GM11168 (cell line): Measurements from ENCODE around the gene SMYD1.

ENCODE experiments used
- in situ Hi-C: fragments of 300-500 bp; cut with MboI; formaldehyde crosslinking; loops from one replicate; pipeline ENCODE4 v1.12.0; 2022; ENCODE audit warnings: low sequenced_read_pairs; ENCODE audit not compliant: unreplicated experiment

Gene SMYD1

GRCh38 chr2:88116669-88117432 lies 49.2 kb downstream of the SMYD1 start:
- in situ Hi-C loops: no loop called here

DNA sequence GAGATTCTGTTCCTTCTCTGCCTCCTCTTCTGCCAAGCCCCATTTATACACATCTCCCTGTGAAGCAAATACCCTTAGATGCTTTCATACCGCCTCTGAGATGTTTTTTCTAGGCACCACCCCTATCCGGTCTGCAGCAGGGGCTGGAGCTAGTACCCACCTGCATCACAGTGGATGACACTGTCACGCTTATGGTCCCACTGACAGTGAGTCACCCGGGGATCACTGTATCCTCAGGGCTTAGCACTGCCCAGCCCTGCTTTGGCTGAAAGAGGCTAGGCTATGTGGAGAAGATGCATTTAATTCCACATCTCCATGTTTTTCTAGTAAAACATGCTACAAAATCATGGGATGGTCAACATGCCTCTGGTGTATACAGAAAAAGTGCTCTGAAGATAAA lies 50.3 kb downstream of the SMYD1 start:
- in situ Hi-C loops: no loop called here

- in situ Hi-C loops: no loop called here
These were observed 54.1 kb downstream of the SMYD1 start for GRCh38 chr2:88121678-88122077.

DNA sequence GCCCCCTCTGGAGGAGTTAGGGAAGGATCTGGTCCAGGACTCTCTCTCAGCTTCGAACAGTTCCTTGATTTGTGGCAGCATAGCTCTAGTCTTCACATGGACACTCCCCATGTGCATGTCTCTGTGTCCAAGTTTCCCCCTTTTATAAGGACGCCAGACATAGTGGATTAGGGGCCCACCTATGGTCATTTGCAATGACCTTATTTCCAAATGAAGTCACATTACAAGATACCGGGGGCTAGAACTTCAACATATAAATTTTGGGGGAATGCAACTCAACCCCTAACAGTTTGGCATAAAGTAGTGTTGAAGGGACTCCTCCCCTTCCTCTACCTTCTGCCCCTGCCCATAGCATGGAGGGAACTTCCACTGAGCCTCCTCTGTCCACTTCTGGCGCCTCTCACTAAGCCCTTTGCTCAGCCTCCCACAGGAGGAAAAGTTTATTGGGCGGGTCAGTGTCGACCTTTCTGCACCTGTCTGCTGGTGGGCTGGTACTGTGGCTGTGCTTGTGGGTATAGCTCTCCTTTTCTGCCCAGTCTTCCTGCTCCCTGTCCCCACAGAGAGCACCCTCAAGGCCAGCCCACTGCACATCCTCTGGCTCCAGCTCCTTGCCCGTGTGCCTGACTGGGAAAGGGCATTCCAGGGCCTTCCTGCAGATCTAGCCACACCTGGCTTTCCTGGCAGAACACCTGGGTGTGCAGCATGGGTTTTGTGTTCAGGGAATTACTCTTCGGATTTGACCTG lies 54.7 kb downstream of the SMYD1 start:
- in situ Hi-C loops: no loop called here

- in situ Hi-C loops: no loop called here
These were observed 55.7 kb downstream of the SMYD1 start for GRCh38 chr2:88123164-88123974.

- in situ Hi-C loops: no loop called here
These were observed 56.6 kb downstream of the SMYD1 start for GRCh38 chr2:88123975-88124917.

DNA sequence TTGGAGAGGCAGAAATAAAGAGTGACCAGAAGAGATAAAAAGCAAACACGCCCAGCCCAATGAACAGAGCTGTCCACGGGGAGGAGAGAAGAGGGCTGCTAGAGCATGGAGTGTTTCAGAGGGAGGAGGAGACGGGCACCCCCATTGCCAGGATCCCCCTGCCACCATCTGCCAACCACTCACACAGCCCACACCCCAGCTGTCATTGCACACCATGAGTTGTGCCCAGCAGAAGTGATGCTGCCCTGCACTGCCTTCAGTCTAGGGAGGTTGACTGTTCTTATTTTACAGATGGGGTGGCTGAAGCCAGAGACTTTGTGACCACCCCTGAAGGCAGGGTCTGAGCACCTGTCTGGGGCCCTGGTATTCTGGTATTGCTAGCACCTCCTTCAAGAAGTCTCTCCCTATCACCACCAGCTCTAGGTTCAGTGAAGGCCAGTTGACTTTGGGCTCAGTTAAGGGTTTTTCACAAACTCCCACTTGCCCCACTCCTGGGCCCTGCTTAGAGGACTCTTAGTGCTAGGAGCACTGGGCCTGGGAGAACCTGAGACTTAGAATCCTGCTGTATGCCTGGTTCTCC lies 57.8 kb downstream of the SMYD1 start:
- in situ Hi-C loops: no loop called here

DNA sequence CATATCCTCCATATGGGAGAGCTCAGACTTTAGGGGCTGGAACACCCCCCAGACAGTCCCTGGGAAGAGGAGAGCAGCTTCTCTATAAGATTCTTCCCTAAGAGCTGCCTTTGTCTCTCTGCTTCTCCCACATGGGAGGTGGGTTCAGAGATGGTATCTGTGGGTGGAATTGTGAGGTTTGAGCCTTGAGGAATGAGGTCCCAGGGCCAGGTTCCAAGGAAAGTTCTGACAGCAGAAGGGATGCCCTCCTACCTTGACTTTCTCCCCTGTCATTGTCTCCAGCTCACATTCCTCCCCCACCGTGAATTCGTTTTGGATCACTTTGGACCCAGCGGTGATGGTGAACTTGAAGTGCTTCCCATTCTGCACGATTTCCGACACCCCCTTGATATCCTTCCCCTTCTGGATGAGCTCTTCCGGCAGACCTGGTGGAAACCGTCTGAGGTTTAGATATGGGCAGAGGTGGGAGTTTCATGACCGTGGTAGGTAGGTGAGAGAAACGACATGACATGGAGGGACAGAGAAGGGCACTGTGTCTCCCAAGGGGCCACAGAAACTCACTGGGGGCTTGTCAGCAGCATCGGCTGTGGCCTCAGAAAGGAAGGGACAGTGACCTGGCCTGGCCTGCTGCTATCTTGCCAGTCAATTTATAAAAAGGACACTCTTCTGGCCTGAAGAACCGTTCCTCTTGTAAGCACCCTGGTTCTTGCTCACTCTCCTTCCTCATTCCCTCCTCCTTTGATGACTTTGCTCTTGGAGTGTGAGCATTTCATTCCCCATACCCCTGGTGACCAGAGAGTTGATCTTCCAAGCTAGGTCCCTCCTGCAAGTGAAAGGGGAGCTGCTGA lies 58.5 kb downstream of the SMYD1 start:
- in situ Hi-C loops: no loop called here

GRCh38 chr2:88126772-88127637 lies 59.4 kb downstream of the SMYD1 start:
- in situ Hi-C loops: no loop called here

DNA sequence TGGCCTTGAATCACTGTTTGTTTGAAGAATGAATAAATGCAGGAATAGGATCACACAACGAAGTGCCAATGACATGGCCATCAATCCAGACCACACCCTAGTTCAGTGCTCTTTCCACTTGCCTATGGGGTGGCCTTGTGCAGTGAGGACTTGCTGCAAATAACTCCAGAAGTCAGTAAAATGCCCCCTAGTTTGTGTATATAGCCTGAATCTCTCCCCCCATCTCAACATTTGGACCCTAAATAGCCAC lies 59.9 kb downstream of the SMYD1 start:
- in situ Hi-C loops: no loop called here

GRCh38 chr2:88127888-88128653 lies 60.4 kb downstream of the SMYD1 start, which contains the start of gene FABP1:
Gene FABP1 (minus strand): TSS chr2:88128062. CDS start chr2:88128017, 45 bp downstream.
- in situ Hi-C loops: no loop called here

DNA sequence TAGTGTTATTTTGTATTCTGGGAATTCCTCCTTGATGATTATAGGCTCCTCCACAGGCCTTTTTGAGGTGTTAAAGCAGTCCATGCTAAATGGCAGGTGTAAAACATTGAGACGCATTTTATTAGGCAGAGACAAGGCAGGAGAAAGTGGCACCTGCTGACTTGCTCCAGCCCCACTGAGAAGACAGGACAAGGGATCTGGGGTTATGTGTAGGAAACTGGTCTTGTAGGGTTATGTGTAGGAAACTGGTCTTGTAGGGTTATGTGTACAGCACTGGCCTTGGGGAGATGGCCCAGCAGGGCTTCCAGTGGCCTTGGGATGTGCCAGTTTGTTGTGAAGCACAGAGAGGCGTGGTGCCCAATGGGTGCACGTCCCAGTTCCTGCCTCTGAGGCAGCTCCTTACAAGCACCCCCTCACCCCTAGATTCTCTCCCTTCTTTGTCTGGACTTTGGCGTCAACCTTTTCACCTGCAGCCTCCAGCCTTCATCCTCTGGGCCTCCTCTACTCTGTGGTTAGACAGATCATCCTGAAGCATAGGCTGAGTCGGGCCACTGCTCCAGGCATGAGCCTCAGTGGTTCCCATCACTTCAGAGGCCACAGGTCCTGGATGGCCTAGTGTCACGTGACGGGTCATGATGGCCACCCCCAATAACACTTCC lies 61.2 kb downstream of the SMYD1 start:
- in situ Hi-C loops: no loop called here

DNA sequence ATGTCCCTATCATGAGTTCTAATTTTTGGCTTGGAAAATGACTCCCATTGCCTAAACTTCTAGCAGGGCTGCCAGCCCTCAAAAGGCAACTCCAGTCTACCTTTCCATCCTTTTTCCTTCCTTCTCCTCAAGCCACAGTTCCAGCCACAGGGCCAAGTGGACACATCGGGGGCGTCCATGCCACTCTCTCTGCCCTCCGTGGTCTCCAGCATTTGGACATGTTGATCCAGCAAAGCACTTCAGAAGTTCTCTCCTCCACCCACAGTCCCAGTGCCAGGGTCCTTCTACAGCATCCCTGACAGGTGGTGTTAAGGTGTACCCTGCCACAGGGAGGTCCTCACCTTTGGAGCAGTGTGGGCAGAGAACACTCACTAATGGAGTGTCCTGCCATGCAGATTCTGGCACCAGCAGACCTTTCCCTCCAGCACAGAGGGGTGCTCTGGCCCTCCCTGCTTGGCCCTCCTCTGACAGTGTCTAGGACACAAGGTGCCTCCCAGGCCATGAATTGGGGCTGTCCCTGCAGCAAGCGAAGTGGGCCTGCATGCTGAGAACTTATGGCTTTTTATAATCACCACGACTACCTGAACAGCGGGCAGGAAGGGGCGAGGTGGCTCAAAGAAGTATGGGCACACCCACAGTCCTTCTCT lies 61.8 kb downstream of the SMYD1 start:
- in situ Hi-C loops: no loop called here

DNA sequence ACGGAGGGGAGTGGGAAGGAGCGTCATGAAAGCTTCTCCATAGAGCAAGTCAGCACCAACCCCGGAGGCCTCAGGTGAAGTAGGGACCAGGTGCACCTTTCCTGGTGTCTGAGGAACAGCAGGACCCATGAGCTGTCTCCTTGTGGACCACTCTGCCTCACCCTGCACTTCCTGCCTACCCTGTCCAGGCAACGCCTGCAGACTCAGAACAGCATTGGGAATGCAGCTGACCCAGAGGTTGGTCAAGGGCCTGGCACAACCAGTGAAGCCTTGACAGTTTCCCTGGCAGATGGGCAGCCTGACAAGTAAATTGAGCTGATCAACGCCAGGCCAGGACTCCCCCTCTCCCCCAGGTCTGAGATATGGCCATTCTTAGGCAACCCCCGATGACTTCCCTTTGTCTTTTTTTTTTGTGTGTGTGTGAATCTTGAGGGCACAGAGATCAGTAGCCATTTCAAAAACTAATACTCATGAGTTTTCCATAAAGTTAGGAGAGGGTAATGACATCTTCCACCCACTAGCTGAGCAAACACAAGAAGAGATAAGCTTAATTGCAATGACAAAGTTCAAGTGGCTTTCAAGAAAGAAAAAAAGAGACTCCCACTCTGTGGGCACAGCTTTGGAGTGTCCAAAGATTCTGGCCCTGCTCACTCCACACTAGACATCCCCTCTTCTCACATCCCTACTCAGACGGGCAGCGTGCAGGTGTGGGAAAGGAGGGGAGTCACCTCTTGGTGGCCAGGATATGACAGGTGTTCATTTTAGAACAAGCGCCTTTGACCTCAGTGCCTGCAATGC lies 63.8 kb downstream of the SMYD1 start:
- in situ Hi-C loops: no loop called here

DNA sequence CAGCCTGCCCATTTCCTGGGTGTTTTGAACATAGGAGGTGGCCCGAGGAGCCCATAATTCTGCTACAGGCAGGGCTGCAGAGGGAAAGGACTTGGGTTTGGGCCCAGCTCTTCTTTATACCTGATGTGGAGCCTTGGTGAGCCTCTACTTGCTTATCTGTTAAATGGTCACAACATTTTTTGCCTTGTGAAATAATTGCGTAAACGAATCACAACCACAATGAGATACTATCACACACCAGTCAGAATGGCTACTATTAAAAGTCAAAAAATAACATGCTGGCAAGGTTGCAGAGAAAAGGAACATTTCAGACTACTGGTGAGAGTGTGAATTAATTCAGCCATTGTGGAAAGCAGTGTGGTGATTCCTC lies 64.4 kb downstream of the SMYD1 start:
- in situ Hi-C loops: no loop called here
